ENCODE measurements around the gene PRCC. TPM values are rescaled to one million over a fixed set of nuclear protein-coding genes. Genes with fewer than 3 reads are reported as not detected.

The PRCC gene
- total RNA-seq, 1 donor from 2014 or later, result 79.1 TPM

- TF ChIP-seq CTCF (conservative IDR thresholded peaks at IDR 0.05), result no peak
- Mint-ChIP-seq H3K27ac (no peak overlapping the region), H3K27me3 (peaks cover 76% of the 10 kb centered on the region), H3K36me3 (no peaks in the 10 kb centered on the region), H3K4me3 (no peak overlapping the region), H3K9me3 (no peaks in the 10 kb centered on the region), H3K4me1 (ENCODE audit: unreplicated experiment) (peaks cover 5% of the 10 kb centered on the region)
- DNase-seq (ENCODE audit: extremely low spot score, unreplicated experiment), result no peak
Observed at GRCh38 chr1:156832434-156832833, 65.1 kb downstream of the PRCC start.

GRCh38 chr1:156833603-156834002 lies 66.3 kb downstream of the PRCC start:
- no peak overlapping the region for H3K27ac Mint-ChIP-seq
- DNase-seq (ENCODE audit: extremely low spot score, unreplicated experiment), result no peak
- no peaks in the 10 kb centered on the region for H3K36me3 Mint-ChIP-seq
- no peaks in the 10 kb centered on the region for H3K9me3 Mint-ChIP-seq
- H3K27me3 Mint-ChIP-seq, result peaks cover 75% of the 10 kb centered on the region
- no peak for TF ChIP-seq CTCF (conservative IDR thresholded peaks at IDR 0.05)
- peaks cover 1% of the 10 kb centered on the region for H3K4me1 Mint-ChIP-seq (ENCODE audit: unreplicated experiment)
- H3K4me3 Mint-ChIP-seq, result no peak overlapping the region

GRCh38 chr1:156834322-156834721 lies 67.0 kb downstream of the PRCC start:
- Mint-ChIP-seq H3K27me3 (peaks cover 76% of the 10 kb centered on the region), H3K4me3 (no peak overlapping the region), H3K4me1 (ENCODE audit: unreplicated experiment) (peaks cover 6% of the 10 kb centered on the region), H3K36me3 (no peaks in the 10 kb centered on the region), H3K9me3 (no peaks in the 10 kb centered on the region), H3K27ac (no peak overlapping the region)
- TF ChIP-seq CTCF (conservative IDR thresholded peaks at IDR 0.05), result no peak
- DNase-seq (ENCODE audit: extremely low spot score, unreplicated experiment), result no peak

GRCh38 chr1:156836041-156836654 lies 68.8 kb downstream of the PRCC start:
- Mint-ChIP-seq H3K9me3 (no peaks in the 10 kb centered on the region), H3K27me3 (peaks cover 78% of the 10 kb centered on the region), H3K4me1 (ENCODE audit: unreplicated experiment) (peaks cover 11% of the 10 kb centered on the region)

GRCh38 chr1:156836892-156837291 lies 69.6 kb downstream of the PRCC start:
- H3K4me3 Mint-ChIP-seq, result no peak overlapping the region
- no peaks in the 10 kb centered on the region for H3K9me3 Mint-ChIP-seq
- no peaks in the 10 kb centered on the region for H3K36me3 Mint-ChIP-seq
- no peak for TF ChIP-seq CTCF (conservative IDR thresholded peaks at IDR 0.05)
- H3K4me1 Mint-ChIP-seq (ENCODE audit: unreplicated experiment), result peaks cover 11% of the 10 kb centered on the region
- DNase-seq (ENCODE audit: extremely low spot score, unreplicated experiment), result no peak
- no peak overlapping the region for H3K27ac Mint-ChIP-seq
- peaks cover 71% of the 10 kb centered on the region for H3K27me3 Mint-ChIP-seq

More at GRCh38 chr1:156836041-156836654, 68.8 kb downstream of the PRCC start:
- Mint-ChIP-seq H3K27ac (no peak overlapping the region), H3K36me3 (no peaks in the 10 kb centered on the region), H3K4me3 (no peak overlapping the region)
- no peak for DNase-seq (ENCODE audit: extremely low spot score, unreplicated experiment)
- TF ChIP-seq CTCF (conservative IDR thresholded peaks at IDR 0.05), result no peak

All from type B pancreatic cell (in vitro differentiated cells).